HepG2 (cell line): ENCODE data around the gene ETFA. TPM values are rescaled to one million over a fixed set of nuclear protein-coding genes. Genes with fewer than 3 reads are reported as not detected.

Source experiments
- ATAC-seq: fragments of 200-7000 bp; cut with Tn5 transposase; 3 replicates; pipeline ENCODE4 v1.9.1; 2020; ENCODE audit warnings: mild to moderate bottlenecking, moderate library complexity
- BruUV-seq: library from RNA; stranded (reverse); fragments of 400-500 nt; replicated peaks from 2 replicates; lab custom pipeline; 2021; lab: Mats Ljungman, UMichigan
- CTCF ChIA-PET: fragments of 300-600 bp; formaldehyde crosslinking; extraction: SDS; loops from one replicate; lab custom pipeline; 2021; ENCODE audit warnings: low total read pairs, inconsistent platforms, low intra/inter-chr PET ratio; lab: Yijun Ruan, JAX
- POLR2A ChIA-PET: fragments of 350-600 bp; sonication (Branson Sonifier 250); formaldehyde crosslinking; loops from one replicate; lab custom pipeline; 2020; ENCODE audit warnings: antibody characterized with exemption, inconsistent platforms; lab: Yijun Ruan, JAX
- DNase-seq: peaks from one replicate; pipeline ENCODE4 v3.0.0-alpha.2; 2015; ENCODE audit warnings: low spot score
- FAIRE-seq: peaks from 3 replicates; lab custom pipeline; 2011; peaks lifted over from hg19 to GRCh38; lab: Jason Lieb, UNC
- H2AFZ ChIP-seq: one replicate; pipeline ENCODE4 v1.6.1; 2011; ENCODE audit warnings: low read length, inconsistent platforms
- H3K27ac ChIP-seq: fragments of 300-600 bp; 3 replicates; pipeline ENCODE4 v1.8.0; 2011; ENCODE audit warnings: mixed run types, mild to moderate bottlenecking, mixed read lengths, low read length, inconsistent platforms; ENCODE audit not compliant: insufficient read depth; ENCODE audit errors: extremely low read length
- H3K27me3 ChIP-seq, 2 experiments: fragments of 200-600 bp in 1 of 2; 2 replicates in 1 of 2; 3 replicates in 1 of 2; pipeline versions ENCODE4 v1.6.0 to v1.8.0; 2011; ENCODE audit warnings: low read length in 2 of 2, mild to moderate bottlenecking in 2 of 2, moderate library complexity in 2 of 2, inconsistent platforms in 1 of 2; ENCODE audit not compliant: insufficient read depth in 2 of 2, control insufficient read depth in 1 of 2
- H3K36me3 ChIP-seq, 2 experiments: fragments of 200-600 bp in 1 of 2; replicated peaks in 1 of 2; 2 replicates in 1 of 2; 3 replicates in 1 of 2; pipeline versions ENCODE4 v1.5.1 to v1.8.0; 2011; ENCODE audit warnings: low read length in 2 of 2, inconsistent platforms in 1 of 2; ENCODE audit not compliant: insufficient read depth in 2 of 2, control insufficient read depth in 1 of 2
- H3K4me1 ChIP-seq: 2 replicates; pipeline ENCODE4 v1.5.1; 2012; ENCODE audit warnings: low read length, inconsistent platforms; ENCODE audit not compliant: insufficient read depth
- H3K4me2 ChIP-seq: 2 replicates; pipeline ENCODE4 v1.6.0; 2011; ENCODE audit warnings: low read depth, low read length, inconsistent platforms
- H3K4me3 ChIP-seq, 3 experiments: fragments of 200-600 bp in 1 of 3; sonication (generic), shearing (Covaris generic) in 1 of 3; replicated peaks in 1 of 3; 2 replicates each; pipeline ENCODE4 v1.5.1; 2011 to 2016; ENCODE audit warnings: low read length in 3 of 3, inconsistent platforms in 2 of 3, low read depth in 2 of 3, mild to moderate bottlenecking in 2 of 3, control low read depth in 1 of 3, mixed read lengths in 1 of 3; ENCODE audit not compliant: insufficient read depth in 1 of 3
- H3K79me2 ChIP-seq: one replicate; pipeline ENCODE4 v1.6.1; 2011; ENCODE audit warnings: low read length, inconsistent platforms; ENCODE audit not compliant: insufficient read depth
- H3K9ac ChIP-seq: 2 replicates; pipeline ENCODE4 v1.6.0; 2011; ENCODE audit warnings: mild to moderate bottlenecking, low read depth, low read length, inconsistent platforms; ENCODE audit not compliant: insufficient read depth
- H3K9me3 ChIP-seq: 2 replicates; pipeline ENCODE4 v1.5.1; 2012; ENCODE audit warnings: mild to moderate bottlenecking, low read length
- H4K20me1 ChIP-seq: 2 replicates; pipeline ENCODE4 v1.6.0; 2011; ENCODE audit warnings: inconsistent platforms, mild to moderate bottlenecking, low read length, moderate library complexity; ENCODE audit not compliant: insufficient read depth
- CREB3 ChIP-seq: sonication (generic); formaldehyde crosslinking; IDR thresholded peaks from 2 replicates; pipeline ENCODE4 v1.5.0; 2020; ENCODE audit warnings: missing genetic modification reagents
- MAFK ChIP-seq, 2 experiments: IDR thresholded peaks in 1 of 2; conservative IDR thresholded peaks in 1 of 2; 2 replicates each; pipeline ENCODE4 v1.6.1; 2011; ENCODE audit warnings: improper control_type of control experiment in 2 of 2, low read length in 2 of 2
- MTF1 ChIP-seq: sonication (generic); formaldehyde crosslinking; IDR thresholded peaks from 2 replicates; pipeline ENCODE4 v1.5.0; 2020; ENCODE audit warnings: missing genetic modification reagents
- NR1H2 ChIP-seq: sonication (generic); formaldehyde crosslinking; IDR thresholded peaks from 2 replicates; pipeline ENCODE4 v1.8.1; 2022; ENCODE audit warnings: low read depth, missing genetic modification reagents, borderline replicate concordance
- REL ChIP-seq: sonication (generic); formaldehyde crosslinking; conservative IDR thresholded peaks from 2 replicates; pipeline ENCODE4 v1.8.0; 2022; ENCODE audit warnings: mild to moderate bottlenecking, missing genetic modification reagents, moderate library complexity
- ZNF615 ChIP-seq: sonication (generic); formaldehyde crosslinking; IDR thresholded peaks from 2 replicates; pipeline ENCODE4 v1.5.0; 2020; ENCODE audit warnings: mild to moderate bottlenecking, missing genetic modification reagents, borderline replicate concordance
- ZSCAN12 ChIP-seq: sonication (generic); formaldehyde crosslinking; IDR thresholded peaks from 2 replicates; pipeline ENCODE4 v1.9.0; 2021; ENCODE audit warnings: mild to moderate bottlenecking, missing genetic modification reagents
- WGBS: methylation state at CpG from one replicate; pipeline ENCODE4 v1.1.6; 2017; ENCODE audit warnings: low lambda C conversion rate; 5-methylcytosine and 5-hydroxymethylcytosine counted together
- in situ Hi-C: cut with HindIII; loops from 2 replicates; pipeline ENCODE4 v1.10.0; 2017; ENCODE audit warnings: low pct_unique_long_range_greater_than_20kb; ENCODE audit not compliant: extremely low pct_ligation_motif_present
- intact Hi-C: fragments of 100-400 bp; cut with micrococcal nuclease; formaldehyde crosslinking; loops from one replicate; pipeline ENCODE4 v1.10.0; 2022; ENCODE audit not compliant: unreplicated experiment
- polyA plus RNA-seq, 8 experiments: library from polyadenylated mRNA; depleted of rRNA in 3 of 8; stranded (reverse) in 7 of 8; unstranded in 1 of 8; fragments of >200 nt; fragmentation: Illumina TruSeq in 4 of 8; extraction: Trizol in 4 of 8; gene quantifications; 2 replicates each; pipeline versions ENCODE4 v1.2.1 to v1.2.3, GENCODE V29; 2011 to 2016; ENCODE audit warnings: low read depth in 4 of 8, missing spikeins in 1 of 8, mixed read lengths in 1 of 8; ENCODE audit not compliant: insufficient read depth in 1 of 8
- total RNA-seq, 5 experiments: library from RNA; depleted of rRNA; stranded (reverse); fragments of >200 nt; fragmentation: Illumina TruSeq; extraction: Trizol; gene quantifications; 2 replicates each; pipeline ENCODE4 v1.2.3, GENCODE V29; 2016; ENCODE audit warnings: low read depth in 1 of 5

The ETFA gene
- total and polyA plus RNA-seq, 2 of the 13 experiments (the other 11 are each of a cell fraction or from before 2014, with no cell fraction given), result 291 to 396 TPM

- 63% methylated on average over 13 of the region's 16 CpGs for WGBS
- FAIRE-seq, result no peak
- Histone ChIP-seq H2AFZ (no peak overlapping the region), H3K27ac (no peak overlapping the region), H3K4me2 (no peak overlapping the region), H4K20me1 (no peaks in the 10 kb centered on the region), H3K27me3 (peaks cover 7 to 54% of the 10 kb centered on the region in 2 experiments), H3K36me3 (no peaks in the 10 kb centered on the region), H3K4me1 (peaks cover 19% of the 10 kb centered on the region), H3K9me3 (no peaks in the 10 kb centered on the region), H3K79me2 (no peaks in the 10 kb centered on the region), H3K4me3 (no peak overlapping the region), H3K9ac (no peak overlapping the region)
- no peak for ATAC-seq
- in situ Hi-C loops, result no loop called here
- DNase-seq, result no peak
- CTCF ChIA-PET, result no interaction called here
- no TSS peak for BruUV-seq
- intact Hi-C loops, result no loop called here
- peak in 1 of 2 experiments; percentile 33; a peak in 2 of 4 replicates for TF ChIP-seq MAFK (conservative IDR thresholded peaks at IDR 0.05 in 1 of 2, IDR thresholded peaks at IDR 0.05 in 1 of 2; ENCODE audit: low read length in 2 of 2)
- no peak for TF ChIP-seq CREB3 (CRISPR knock-in tag)
- TF ChIP-seq NR1H2, result no peak
- TF ChIP-seq ZSCAN12 (CRISPR knock-in tag), result no peak
- no peak for TF ChIP-seq MTF1 (CRISPR knock-in tag)
- no peak for TF ChIP-seq ZNF615 (CRISPR knock-in tag)
- TF ChIP-seq REL, result no peak
- POLR2A ChIA-PET, result no interaction called here
Measured at GRCh38 chr15:76172782-76173181, 138.5 kb downstream of the ETFA start.
